ENCODE results near the gene CYP4A11. TPM values are rescaled to one million over a fixed set of nuclear protein-coding genes. Genes with fewer than 3 reads are reported as not detected.

The CYP4A11 gene
- total and polyA plus RNA-seq, 2 donors (not counting 3 experiments of a cell fraction or from before 2014, with no cell fraction given) = not detected

GRCh38 chr1:46931151-46931550 lies 10.1 kb downstream of the CYP4A11 start:
- Histone ChIP-seq H3K36me3 (ENCODE audit: control insufficient read depth in 2 of 2, extremely low read depth in 1 of 2, insufficient read depth in 2 of 2, low read length in 2 of 2) (no peaks in the 10 kb centered on the region), H3K79me2 (ENCODE audit: control insufficient read depth, insufficient read depth, low read length) (no peaks in the 10 kb centered on the region), H3K27me3 (ENCODE audit: control insufficient read depth in 2 of 2, insufficient read depth in 2 of 2, low read length in 2 of 2) (no peaks in the 10 kb centered on the region), H3K4me1 (ENCODE audit: control insufficient read depth, extremely low read depth, insufficient read depth, low read length) (no peaks in the 10 kb centered on the region), H3K9me3 (replicated peaks; ENCODE audit: control insufficient read depth, insufficient read depth, low read length) (no peaks in the 10 kb centered on the region), H3K4me3 (replicated peaks in 1 of 3; ENCODE audit: insufficient read depth in 1 of 3, low read depth in 1 of 3, low read length in 3 of 3) (no peak overlapping the region), H3K9me1 (replicated peaks; ENCODE audit: control insufficient read depth, extremely low read depth, insufficient read depth, low read length) (no peaks in the 10 kb centered on the region), H3K9ac (replicated peaks; ENCODE audit: extremely low read depth, insufficient read depth, low read length) (no peak overlapping the region), H3K4me2 (ENCODE audit: insufficient read depth, low read length) (no peak overlapping the region), H2AFZ (ENCODE audit: low read depth, low read length) (no peak overlapping the region), H4K20me1 (replicated peaks; ENCODE audit: control insufficient read depth, extremely low read depth, insufficient read depth, low read length) (no peaks in the 10 kb centered on the region), H3K27ac (ENCODE audit: insufficient read depth, low read depth, low read length) (no peak overlapping the region)
- no TSS peak for BruUV-seq (replicated peaks)
- TF ChIP-seq GATA2 (IDR thresholded peaks at IDR 0.05; ENCODE audit: insufficient read depth, insufficient read length, low read depth, low read length) = no peak
- no peak for TF ChIP-seq CTCF (IDR thresholded peaks at IDR 0.05; ENCODE audit: extremely low read depth in 1 of 2, insufficient read depth in 1 of 2, low read depth in 1 of 2, low read length in 2 of 2)
- TF ChIP-seq JUN (IDR thresholded peaks at IDR 0.05; ENCODE audit: borderline replicate concordance, insufficient read depth, insufficient read length, low read depth) = no peak
- no peak for TF ChIP-seq EZH2 (IDR thresholded peaks at IDR 0.05; ENCODE audit: borderline replicate concordance, low read depth, low read length, severe bottlenecking)
- TF ChIP-seq MYC (IDR thresholded peaks at IDR 0.05; ENCODE audit: low read depth, low read length) = no peak
- intact Hi-C loops (cut with micrococcal nuclease) (loop anchor here (10.0 kb wide), 1 partner anchor 164 kb away; no protein-coding TSS in a partner anchor), dilution Hi-C loops (cut with MboI; ENCODE audit: extremely low pct_ligation_motif_present, low sequenced_read_pairs) (no loop called here)
- FAIRE-seq (no peak), DNase-seq (ENCODE audit: low read depth, low spot score) (no peak)
- POLR2A ChIA-PET = no interaction called here
- CTCF ChIA-PET = no interaction called here

GRCh38 chr1:46927249-46927835 lies 13.9 kb downstream of the CYP4A11 start:
- no TSS peak for BruUV-seq (replicated peaks)
- POLR2A ChIA-PET = no interaction called here
- no peak overlapping the region for H3K27ac ChIP-seq (ENCODE audit: insufficient read depth, low read depth, low read length)
- H3K9me3 ChIP-seq (replicated peaks; ENCODE audit: control insufficient read depth, insufficient read depth, low read length) = no peaks in the 10 kb centered on the region
- FAIRE-seq = no peak
- DNase-seq (ENCODE audit: low read depth, low spot score) = no peak
- no peak overlapping the region for H2AFZ ChIP-seq (ENCODE audit: low read depth, low read length)
- intact Hi-C loops (cut with micrococcal nuclease) = no loop called here
- no peaks in the 10 kb centered on the region for H3K9me1 ChIP-seq (replicated peaks; ENCODE audit: control insufficient read depth, extremely low read depth, insufficient read depth, low read length)
- H3K4me3 ChIP-seq (replicated peaks in 1 of 3; ENCODE audit: insufficient read depth in 1 of 3, low read depth in 1 of 3, low read length in 3 of 3) = no peak overlapping the region
- H3K9ac ChIP-seq (replicated peaks; ENCODE audit: extremely low read depth, insufficient read depth, low read length) = no peak overlapping the region
- TF ChIP-seq GATA2 (IDR thresholded peaks at IDR 0.05; ENCODE audit: insufficient read depth, insufficient read length, low read depth, low read length) = no peak
- no peak for TF ChIP-seq MYC (IDR thresholded peaks at IDR 0.05; ENCODE audit: low read depth, low read length)
- TF ChIP-seq POLR2AphosphoS5 (IDR thresholded peaks at IDR 0.05; ENCODE audit: insufficient read depth, low read depth, low read length) = no peak
- no peak for TF ChIP-seq EZH2 (IDR thresholded peaks at IDR 0.05; ENCODE audit: borderline replicate concordance, low read depth, low read length, severe bottlenecking)
- TF ChIP-seq FOS (IDR thresholded peaks at IDR 0.05; ENCODE audit: borderline replicate concordance, insufficient read depth, low read length) = no peak
- TF ChIP-seq POLR2A (IDR thresholded peaks at IDR 0.05; ENCODE audit: low read depth, low read length) = no peak
- TF ChIP-seq JUN (IDR thresholded peaks at IDR 0.05; ENCODE audit: borderline replicate concordance, insufficient read depth, insufficient read length, low read depth) = no peak
- no peak for TF ChIP-seq MAX (IDR thresholded peaks at IDR 0.05; ENCODE audit: insufficient read depth, insufficient read length)
- no peak for TF ChIP-seq CTCF (IDR thresholded peaks at IDR 0.05; ENCODE audit: extremely low read depth in 1 of 2, insufficient read depth in 1 of 2, low read depth in 1 of 2, low read length in 2 of 2)
- no peaks in the 10 kb centered on the region for H3K36me3 ChIP-seq (ENCODE audit: control insufficient read depth in 2 of 2, extremely low read depth in 1 of 2, insufficient read depth in 2 of 2, low read length in 2 of 2)
- H3K27me3 ChIP-seq (ENCODE audit: control insufficient read depth in 2 of 2, insufficient read depth in 2 of 2, low read length in 2 of 2) = no peaks in the 10 kb centered on the region
- no peaks in the 10 kb centered on the region for H3K79me2 ChIP-seq (ENCODE audit: control insufficient read depth, insufficient read depth, low read length)
- no peaks in the 10 kb centered on the region for H4K20me1 ChIP-seq (replicated peaks; ENCODE audit: control insufficient read depth, extremely low read depth, insufficient read depth, low read length)
- no peaks in the 10 kb centered on the region for H3K4me1 ChIP-seq (ENCODE audit: control insufficient read depth, extremely low read depth, insufficient read depth, low read length)
- H3K4me2 ChIP-seq (ENCODE audit: insufficient read depth, low read length) = no peak overlapping the region
- CTCF ChIA-PET = no interaction called here
- dilution Hi-C loops (cut with MboI; ENCODE audit: extremely low pct_ligation_motif_present, low sequenced_read_pairs) = no loop called here

Data from endothelial cell of umbilical vein (primary cell).